ENCODE results near the gene AP2M1.

GRCh38 chr3:184166671-184167070 is 8.0 kb upstream of the AP2M1 start:
- no peak for TF ChIP-seq CTCF (IDR thresholded peaks at IDR 0.05)
- TF ChIP-seq POLR2A (IDR thresholded peaks at IDR 0.05) = no peak
